G401 (cell line): ENCODE data around the gene GPA33. TPM values are rescaled to one million over a fixed set of nuclear protein-coding genes. Genes with fewer than 3 reads are reported as not detected.
"Not testable (repeated sequence)": the region's sequence is repeated elsewhere in the genome, so short reads cannot be mapped to it uniquely, and the experiment has no call there.

Experiments used
- DNase-seq: peaks from one replicate; pipeline ENCODE4 v3.0.0-alpha.2; 2015; ENCODE audit warnings: low spot score
- in situ Hi-C: cut with HindIII; loops from 2 replicates; pipeline ENCODE4 v1.10.0; 2016; ENCODE audit warnings: low sequenced_read_pairs, mixed read lengths
- total RNA-seq: library from RNA; depleted of rRNA; stranded (reverse); fragments of >200 nt; shearing (Covaris generic); gene quantifications from 2 replicates; pipeline ENCODE4 v1.2.3, GENCODE V29; 2014

GPA33 gene
- total RNA-seq, 1 experiment from 2014 or later, result 1.1 TPM

- no peak for DNase-seq
- in situ Hi-C loops, result loop anchor here (10.0 to 25.0 kb wide), 2 partner anchors 347 to 489 kb away; partner anchors contain the start of gene CREG1
Observed at GRCh38 chr1:167065471-167065870, 24.7 kb downstream of the GPA33 start.

- no peak for DNase-seq
- in situ Hi-C loops, result loop anchor here (10.0 to 25.0 kb wide), 2 partner anchors 348 to 490 kb away; partner anchors contain the start of gene CREG1
Observed at GRCh38 chr1:167064621-167065020, 25.6 kb downstream of the GPA33 start.

DNA sequence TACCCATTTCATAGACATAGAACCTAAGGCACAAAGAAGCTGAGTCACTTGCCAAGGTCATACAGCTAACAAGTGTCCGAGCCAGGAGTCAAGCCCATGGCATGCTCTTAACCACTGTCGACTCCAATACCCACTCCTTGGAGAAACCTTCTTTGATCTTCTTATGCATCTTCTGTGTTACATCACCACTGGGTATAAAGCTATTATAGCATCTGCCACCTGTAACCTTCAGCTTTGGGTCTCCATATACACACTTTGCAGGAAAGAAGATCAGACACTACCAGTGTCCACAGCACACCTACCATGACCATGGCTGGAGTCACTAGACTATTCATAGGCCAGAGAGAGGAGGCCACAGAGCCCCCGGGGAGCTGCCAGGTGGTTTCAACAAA is 29.1 kb downstream of the GPA33 start:
- DNase-seq, result no peak
- in situ Hi-C loops, result loop anchor here (10.0 to 25.0 kb wide), 2 partner anchors 351 to 494 kb away; partner anchors contain the start of gene CREG1

DNA sequence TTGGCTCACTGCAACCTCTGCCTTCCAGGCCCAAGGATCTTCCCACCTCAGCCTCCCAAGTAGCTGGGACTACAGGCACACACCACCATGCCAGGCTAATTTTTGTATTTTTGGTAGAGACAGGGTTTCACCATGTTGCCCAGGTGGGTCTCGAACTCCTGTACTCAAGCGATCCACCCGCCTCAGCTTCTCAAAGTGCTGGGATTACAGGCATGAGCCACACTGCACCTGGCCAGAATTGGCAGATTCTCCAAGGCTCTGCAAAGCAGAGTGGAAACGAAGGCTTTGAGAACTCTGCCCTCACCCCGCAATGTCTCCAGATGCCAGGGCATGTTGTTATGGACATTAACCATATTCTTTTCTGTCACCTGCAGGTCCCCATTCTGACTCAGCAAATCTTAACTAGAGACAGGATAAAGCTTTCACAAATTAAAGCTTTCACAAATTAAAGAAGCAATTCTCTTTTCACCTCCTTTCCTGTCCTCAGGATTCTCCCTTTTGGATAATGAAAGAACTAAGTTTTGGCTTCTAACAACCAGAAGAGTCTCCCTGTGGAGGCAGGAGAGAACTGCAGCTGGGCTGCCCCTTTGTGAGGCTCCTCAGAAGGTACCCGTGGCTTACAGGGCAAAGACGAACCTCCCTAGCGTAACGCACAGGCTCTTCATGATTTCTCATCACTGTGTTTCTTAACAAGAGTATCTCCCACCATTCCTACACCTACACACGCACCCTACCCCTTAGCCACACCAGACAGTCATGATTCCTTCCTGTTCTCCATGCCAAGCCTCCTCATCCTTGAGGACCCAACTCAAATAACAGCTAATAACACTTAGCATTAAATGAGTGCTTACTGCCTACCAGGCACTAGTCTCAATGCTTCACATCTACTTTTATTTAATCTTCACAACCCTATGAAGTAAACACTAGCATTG is 29.8 kb downstream of the GPA33 start:
- no peak for DNase-seq
- in situ Hi-C loops, result loop anchor here (10.0 to 25.0 kb wide), 2 partner anchors 352 to 494 kb away; partner anchors contain the start of gene CREG1

- in situ Hi-C loops, result loop anchor here (10.0 to 25.0 kb wide), 2 partner anchors 353 to 495 kb away; partner anchors contain the start of gene CREG1
- DNase-seq, result no peak
Observed at GRCh38 chr1:167059809-167060107, 30.4 kb downstream of the GPA33 start.

DNA sequence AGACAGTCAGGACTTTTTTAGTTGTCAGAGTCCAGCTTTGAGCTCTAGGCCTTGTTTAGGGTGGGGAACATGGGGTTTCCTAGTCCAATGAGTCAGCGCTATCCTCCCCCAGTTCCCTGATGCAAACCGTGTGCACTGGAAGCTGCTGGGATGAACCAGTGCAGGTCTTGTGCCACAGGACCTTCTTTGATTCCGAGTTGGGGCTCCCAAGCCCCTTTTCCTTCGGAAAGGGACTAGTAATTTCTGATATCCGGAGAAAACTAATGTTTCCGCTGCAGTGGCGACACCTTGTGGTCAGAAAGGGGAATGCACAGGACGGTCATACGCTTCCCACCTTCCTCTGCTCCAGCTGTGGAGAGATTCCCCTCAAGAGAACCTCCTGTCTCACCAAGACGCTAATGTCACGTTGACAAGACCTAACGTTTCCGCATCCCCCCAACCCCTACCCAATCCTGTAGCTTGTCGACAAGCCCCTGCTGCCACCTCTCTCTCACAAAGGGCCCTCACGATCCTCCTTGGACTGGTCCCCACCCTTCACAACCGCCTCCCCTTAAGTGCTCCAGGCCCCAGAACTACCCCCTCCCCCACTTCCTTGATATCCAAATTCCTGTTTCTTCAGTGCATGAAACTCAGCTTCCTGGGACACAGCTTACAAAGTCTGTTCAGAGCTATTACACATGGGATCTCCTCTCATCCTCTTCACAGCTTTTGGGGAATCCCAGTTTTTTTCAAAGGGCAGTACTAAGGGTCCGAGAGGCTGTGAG is 30.9 kb downstream of the GPA33 start:
- peak; percentile 59 for DNase-seq
- in situ Hi-C loops, result loop anchor here (25.0 kb wide), 1 partner anchor 353 kb away; no protein-coding TSS in a partner anchor

DNA sequence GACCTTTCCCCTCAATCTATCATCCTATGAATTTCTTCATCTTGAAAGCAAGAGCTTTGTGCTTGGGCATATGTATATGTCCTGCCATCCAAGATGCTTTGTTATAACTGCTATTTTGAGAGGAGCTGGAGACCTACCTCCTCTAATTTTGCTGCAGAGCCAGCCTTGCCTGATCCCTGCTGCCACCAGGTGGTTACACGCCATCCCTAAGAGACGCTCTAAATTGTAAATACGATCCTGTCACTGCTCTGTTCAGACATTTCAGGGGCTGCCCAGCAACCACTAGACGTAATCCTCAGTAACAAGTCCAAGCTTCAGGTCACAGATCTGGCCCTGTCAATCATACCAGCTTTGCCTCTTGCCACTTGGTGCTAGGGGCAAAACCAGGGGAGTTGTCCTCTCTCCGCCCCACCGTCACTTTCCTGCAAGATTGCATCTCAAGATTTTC is 32.9 kb downstream of the GPA33 start:
- peak; percentile 87 for DNase-seq
- in situ Hi-C loops, result loop anchor here (25.0 kb wide), 1 partner anchor 355 kb away; no protein-coding TSS in a partner anchor

GRCh38 chr1:167056529-167057231 is 33.5 kb downstream of the GPA33 start:
- in situ Hi-C loops, result loop anchor here (25.0 kb wide), 1 partner anchor 356 kb away; no protein-coding TSS in a partner anchor
- DNase-seq, result no peak

DNA sequence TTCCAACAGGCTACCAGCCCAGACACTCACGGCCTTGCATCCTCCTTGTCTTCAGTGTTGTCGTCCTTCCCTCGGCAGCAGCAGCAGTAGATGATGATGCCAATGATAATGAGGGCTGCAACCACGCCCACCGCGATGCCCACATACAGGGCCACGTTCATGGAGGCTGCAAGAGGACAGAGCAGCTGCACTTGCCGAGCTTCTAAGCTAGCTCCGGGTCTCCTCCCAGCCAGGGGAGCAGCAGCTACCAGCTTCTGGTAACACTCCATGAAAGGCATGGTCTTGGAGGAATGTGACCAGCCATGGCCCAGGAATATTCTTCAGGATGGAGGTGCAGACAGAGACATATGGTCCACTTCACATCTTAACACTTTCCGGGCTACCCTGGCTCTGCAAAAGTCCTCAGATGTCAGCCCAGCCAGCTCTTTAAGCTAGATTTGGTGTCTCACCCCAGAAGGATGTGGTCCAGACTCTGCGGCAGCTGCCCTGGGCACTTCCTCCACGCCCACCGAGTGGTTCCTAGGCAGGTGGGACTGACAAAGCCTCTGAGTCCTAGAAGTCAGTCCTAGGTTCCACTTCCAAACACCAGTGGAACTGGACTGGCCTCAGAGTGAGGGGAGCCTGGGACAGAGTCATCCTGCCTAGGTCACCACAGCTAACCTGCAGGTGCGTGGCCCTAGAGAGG is 35.1 kb downstream of the GPA33 start:
- in situ Hi-C loops, result loop anchor here (25.0 kb wide), 1 partner anchor 357 kb away; no protein-coding TSS in a partner anchor

GRCh38 chr1:167054531-167054930 is 35.6 kb downstream of the GPA33 start:
- in situ Hi-C loops, result loop anchor here (25.0 kb wide), 1 partner anchor 358 kb away; no protein-coding TSS in a partner anchor
- DNase-seq, result peak; percentile 47

More for the DNA sequence above, 35.1 kb downstream of the GPA33 start:
- no peak for DNase-seq

- in situ Hi-C loops, result loop anchor here (25.0 kb wide), 1 partner anchor 360 kb away; no protein-coding TSS in a partner anchor
- DNase-seq, result no peak
Observed at GRCh38 chr1:167052389-167052788, 37.8 kb downstream of the GPA33 start.

DNA sequence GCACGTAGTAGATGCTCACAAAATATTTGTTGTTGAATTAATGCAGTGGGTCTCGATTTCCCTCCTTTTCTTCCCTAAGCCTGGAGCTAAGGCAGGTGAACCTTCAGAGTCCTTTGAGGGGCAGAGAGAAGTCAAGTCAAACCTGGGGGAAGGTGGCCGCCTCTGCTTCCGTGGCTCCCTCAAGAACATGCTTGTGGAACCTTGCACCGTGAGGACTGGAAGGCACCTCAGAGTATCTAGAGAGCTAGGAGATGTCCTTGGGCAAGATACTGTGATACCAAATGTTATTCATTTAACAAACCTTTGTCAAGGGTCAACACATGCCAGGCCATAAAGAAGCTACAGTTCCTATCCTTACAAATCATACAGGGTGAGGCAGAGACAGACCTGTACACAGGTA is 38.3 kb downstream of the GPA33 start:
- in situ Hi-C loops, result loop anchor here (25.0 kb wide), 1 partner anchor 360 kb away; no protein-coding TSS in a partner anchor
- no peak for DNase-seq

GRCh38 chr1:167043752-167044488 is 46.3 kb downstream of the GPA33 start:
- in situ Hi-C loops, result no loop called here
- peak; percentile 84 for DNase-seq

DNA sequence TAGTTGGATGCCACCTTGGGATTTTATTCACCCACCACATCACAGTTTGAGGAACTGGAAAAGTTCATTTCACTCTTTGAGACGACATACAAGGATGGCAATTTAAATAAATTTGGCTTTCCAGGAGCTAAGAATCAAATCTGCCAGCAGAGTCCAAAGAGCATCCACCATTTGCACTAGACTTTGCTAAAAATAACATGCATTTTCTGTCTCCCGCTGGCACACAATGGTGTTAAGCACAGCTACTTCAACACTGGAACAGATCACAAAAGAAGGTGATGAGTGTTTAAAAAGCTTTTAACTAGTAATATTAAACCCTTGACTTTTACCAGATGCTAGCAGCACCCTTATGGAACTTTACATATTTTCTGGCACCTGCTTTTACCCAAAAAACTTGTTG is 56.5 kb downstream of the GPA33 start:
- in situ Hi-C loops, result no loop called here
- no peak for DNase-seq

- DNase-seq, in situ Hi-C loops: not testable (repeated sequence)
Observed at GRCh38 chr1:167029553-167029952, 60.6 kb downstream of the GPA33 start.

DNA sequence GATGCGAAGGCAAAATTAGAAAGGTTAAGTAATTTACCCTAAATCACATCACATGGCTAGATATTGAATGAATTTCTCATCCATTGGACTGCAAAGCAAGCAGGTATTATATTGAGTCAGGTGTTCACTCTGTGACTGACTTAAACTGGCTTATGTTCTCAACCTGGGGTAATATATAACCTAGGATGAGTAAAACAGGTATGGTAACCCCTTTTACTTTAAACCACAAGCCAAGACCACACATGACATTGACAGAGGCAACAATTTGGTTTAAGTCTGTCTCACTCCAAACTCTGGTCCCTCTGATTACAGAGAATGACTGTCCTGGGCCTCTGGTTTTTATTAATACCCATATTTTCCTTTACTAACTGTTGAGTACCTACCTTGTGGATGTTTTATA is 67.8 kb downstream of the GPA33 start:
- in situ Hi-C loops, result no loop called here
- no peak for DNase-seq

- no peak for DNase-seq
- in situ Hi-C loops, result no loop called here
Observed at GRCh38 chr1:167016100-167016750, 74.0 kb downstream of the GPA33 start.
